Breast epithelium (tissue), 3 donors: ENCODE data around the gene ZNF681.

Experiments used
- POLR2A ChIP-seq: fragments of 450-650 bp; IDR thresholded peaks from one replicate; pipeline ENCODE4 v1.6.1; 2016; ENCODE audit warnings: antibody characterized with exemption, mild to moderate bottlenecking, moderate library complexity
- POLR2AphosphoS5 ChIP-seq, 3 donors: sonication (generic); formaldehyde crosslinking; IDR thresholded peaks; one replicate each; pipeline ENCODE4 v1.6.1; 2017; ENCODE audit warnings: antibody characterized with exemption in 3 of 3
- TF ChIP-seq, protein P1 (sequence below), 3 donors: fragments of 450-650 bp; IDR thresholded peaks; one replicate each; pipeline ENCODE4 v1.5.1; 2016 to 2017; ENCODE audit warnings: antibody characterized with exemption in 3 of 3, mild to moderate bottlenecking in 3 of 3, moderate library complexity in 3 of 3

DNA sequence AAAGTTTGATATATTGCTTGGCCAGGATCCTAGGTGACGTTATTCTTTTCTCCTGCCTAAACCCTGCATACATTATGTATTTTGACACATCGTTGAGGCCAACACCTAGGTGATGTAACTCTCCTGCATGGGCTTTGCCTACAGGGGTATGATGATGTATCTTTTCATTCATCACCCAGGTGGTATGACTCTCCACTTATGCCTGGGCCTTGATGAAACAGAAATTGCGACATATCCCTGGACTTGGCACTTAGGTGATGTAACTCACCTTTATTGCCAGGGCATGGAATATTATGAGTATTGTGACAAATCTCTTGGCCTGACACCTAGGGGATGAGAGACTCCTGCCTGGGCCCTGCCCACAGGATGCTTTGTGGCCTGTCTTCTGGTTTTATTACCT lies 18.5 kb upstream of the ZNF681 start:
- no peak for TF ChIP-seq POLR2AphosphoS5 (IDR thresholded peaks at IDR 0.05)
- TF ChIP-seq, protein P1, sequence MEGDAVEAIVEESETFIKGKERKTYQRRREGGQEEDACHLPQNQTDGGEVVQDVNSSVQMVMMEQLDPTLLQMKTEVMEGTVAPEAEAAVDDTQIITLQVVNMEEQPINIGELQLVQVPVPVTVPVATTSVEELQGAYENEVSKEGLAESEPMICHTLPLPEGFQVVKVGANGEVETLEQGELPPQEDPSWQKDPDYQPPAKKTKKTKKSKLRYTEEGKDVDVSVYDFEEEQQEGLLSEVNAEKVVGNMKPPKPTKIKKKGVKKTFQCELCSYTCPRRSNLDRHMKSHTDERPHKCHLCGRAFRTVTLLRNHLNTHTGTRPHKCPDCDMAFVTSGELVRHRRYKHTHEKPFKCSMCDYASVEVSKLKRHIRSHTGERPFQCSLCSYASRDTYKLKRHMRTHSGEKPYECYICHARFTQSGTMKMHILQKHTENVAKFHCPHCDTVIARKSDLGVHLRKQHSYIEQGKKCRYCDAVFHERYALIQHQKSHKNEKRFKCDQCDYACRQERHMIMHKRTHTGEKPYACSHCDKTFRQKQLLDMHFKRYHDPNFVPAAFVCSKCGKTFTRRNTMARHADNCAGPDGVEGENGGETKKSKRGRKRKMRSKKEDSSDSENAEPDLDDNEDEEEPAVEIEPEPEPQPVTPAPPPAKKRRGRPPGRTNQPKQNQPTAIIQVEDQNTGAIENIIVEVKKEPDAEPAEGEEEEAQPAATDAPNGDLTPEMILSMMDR (IDR thresholded peaks at IDR 0.05), result no peak
- no peak for TF ChIP-seq POLR2A
